Measurements from ENCODE around the gene PCDHA10.

GRCh38 chr5:140877262-140877581, 21.5 kb downstream of the PCDHA10 start:
- TF ChIP-seq CTCF (IDR thresholded peaks at IDR 0.05; ENCODE audit: low read length) (no peak), EZH2 (IDR thresholded peaks at IDR 0.05; ENCODE audit: borderline replicate concordance, low read length) (no peak)

Measured in OCI-LY1 (cell line).